Right renal pelvis (tissue), 4 donors: ENCODE measurements around the gene CADM2. TPM values are rescaled to one million over a fixed set of nuclear protein-coding genes. Genes with fewer than 3 reads are reported as not detected.
A peak's percentile ranks its signal among the peaks of the same experiment; 100 is the strongest.

Source experiments
- DNase-seq, 4 donors: peaks; one replicate each; pipeline ENCODE4 v3.0.0-alpha.2; 2013; ENCODE audit warnings: low read depth in 4 of 4, low spot score in 3 of 4, missing footprints in 1 of 4
- polyA plus RNA-seq, 4 donors: library from polyadenylated mRNA; unstranded; fragments of 120-200 nt; gene quantifications; one replicate each; pipeline ENCODE4 v1.2.1, GENCODE V29; 2013; ENCODE audit not compliant: insufficient read length in 4 of 4

Gene CADM2
- polyA plus RNA-seq, 4 donors = 0.53 to 1.0 (median 0.59) TPM

DNA sequence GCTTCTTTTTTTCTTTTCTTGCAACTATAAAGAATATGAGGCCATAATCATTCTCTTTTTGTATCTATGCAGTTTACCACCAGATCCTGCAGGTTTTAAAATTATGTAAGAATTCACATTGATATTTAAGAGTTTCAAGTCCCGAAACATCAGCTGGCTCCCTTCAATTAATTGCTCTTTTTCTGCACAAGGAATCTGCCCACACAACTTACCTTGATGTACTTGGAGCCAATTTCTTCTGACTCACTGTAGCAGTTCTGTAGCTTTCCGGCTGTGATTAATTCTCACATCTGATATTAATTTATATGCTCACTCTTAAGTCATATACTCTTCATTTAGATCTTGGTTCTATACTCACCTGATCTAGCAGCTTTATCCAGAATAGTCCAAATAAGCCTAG, 781.8 kb downstream of the CADM2 start:
- DNase-seq = no peak

DNA sequence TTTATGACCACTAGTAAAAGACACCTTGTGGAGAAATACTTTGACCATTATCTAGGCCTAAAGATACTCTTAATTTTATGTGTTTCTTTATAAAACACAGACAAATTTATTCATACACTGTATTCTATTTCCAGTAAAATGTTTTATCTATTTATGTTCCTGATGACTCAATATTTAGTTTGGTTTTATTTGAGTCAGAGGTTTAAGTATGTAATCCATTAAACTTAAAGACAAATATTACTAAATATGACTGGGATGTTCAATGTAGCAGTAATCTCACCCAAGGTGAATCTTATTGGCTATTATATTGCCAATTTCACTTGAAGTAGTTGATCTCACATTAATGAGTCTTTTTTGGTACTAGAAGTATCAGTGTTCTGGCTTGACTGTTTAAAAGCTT, 799.7 kb downstream of the CADM2 start:
- no peak for DNase-seq

GRCh38 chr3:85760342-85760741, 801.6 kb downstream of the CADM2 start:
- DNase-seq = no peak

DNA sequence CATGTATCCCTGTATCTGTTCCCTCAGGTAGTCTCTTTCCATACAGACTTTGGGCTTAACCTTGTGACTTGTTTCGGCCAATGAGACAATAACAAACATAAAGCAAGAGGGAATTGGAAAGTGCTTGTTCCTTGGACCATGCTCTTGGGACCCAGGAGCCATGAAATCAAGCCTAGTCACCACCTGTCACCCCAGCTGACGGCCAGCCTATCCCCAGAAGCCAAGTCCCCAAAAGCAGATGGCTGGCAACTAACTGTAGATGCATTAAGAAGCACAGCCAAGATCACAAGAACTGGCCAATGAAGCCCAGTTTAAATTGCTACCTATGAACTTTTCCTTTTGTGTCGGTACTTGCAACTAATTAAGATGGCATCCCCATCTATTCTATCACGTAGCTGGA, 822.0 kb downstream of the CADM2 start:
- DNase-seq = no peak

GRCh38 chr3:85781806-85782205, 823.0 kb downstream of the CADM2 start:
- no peak for DNase-seq

GRCh38 chr3:85783291-85783690, 824.5 kb downstream of the CADM2 start:
- no peak for DNase-seq

GRCh38 chr3:85785766-85786165, 827.0 kb downstream of the CADM2 start:
- no peak for DNase-seq

DNA sequence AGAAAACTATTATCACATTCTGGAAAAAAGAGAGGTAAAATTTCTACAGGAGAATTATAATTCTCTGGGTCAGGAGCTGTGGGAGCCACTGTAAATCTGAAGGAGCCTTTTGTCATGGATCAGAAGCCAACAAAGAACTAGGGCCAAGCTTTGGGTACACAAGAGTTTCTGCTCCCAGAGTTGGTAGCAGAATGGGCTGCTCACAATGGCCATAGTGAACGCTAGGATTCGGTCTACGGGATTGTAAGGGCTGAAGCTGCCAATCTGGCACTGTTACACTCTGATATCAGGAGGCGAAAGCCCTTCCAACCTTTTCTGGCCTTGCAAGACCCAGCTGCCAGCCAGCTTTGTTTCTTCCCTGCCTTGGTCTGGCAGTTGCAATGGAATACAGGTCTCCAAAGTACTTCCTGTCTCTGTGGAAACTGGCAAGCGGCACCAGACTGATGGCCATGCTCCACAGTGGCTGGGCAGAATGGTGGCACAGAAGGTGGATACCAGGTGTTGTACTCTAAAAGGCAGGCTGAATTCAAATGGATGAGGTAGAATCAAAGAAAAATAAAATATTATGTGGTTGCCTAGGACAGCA, 831.7 kb downstream of the CADM2 start:
- no peak for DNase-seq

- no peak for DNase-seq
Observed at GRCh38 chr3:85796140-85796539, 837.4 kb downstream of the CADM2 start.

DNA sequence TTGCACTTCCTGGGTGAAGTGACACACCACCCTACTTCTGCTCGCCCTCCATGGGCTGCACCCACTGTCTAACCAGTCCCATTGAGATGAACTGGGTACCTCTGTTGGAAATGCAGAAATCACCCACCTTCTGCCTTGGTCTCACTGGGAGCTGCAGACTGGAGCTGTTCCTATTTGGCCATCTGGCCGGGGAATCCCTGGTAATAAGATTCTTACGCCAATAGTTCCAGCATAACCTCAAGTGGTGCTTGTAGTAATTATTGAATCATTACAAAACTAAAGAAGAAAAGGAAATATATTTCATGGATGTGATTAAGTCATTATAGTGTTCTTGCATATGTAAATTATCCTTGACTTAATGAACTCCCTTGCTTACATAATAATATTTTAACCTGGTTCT, 841.9 kb downstream of the CADM2 start:
- no peak for DNase-seq

DNA sequence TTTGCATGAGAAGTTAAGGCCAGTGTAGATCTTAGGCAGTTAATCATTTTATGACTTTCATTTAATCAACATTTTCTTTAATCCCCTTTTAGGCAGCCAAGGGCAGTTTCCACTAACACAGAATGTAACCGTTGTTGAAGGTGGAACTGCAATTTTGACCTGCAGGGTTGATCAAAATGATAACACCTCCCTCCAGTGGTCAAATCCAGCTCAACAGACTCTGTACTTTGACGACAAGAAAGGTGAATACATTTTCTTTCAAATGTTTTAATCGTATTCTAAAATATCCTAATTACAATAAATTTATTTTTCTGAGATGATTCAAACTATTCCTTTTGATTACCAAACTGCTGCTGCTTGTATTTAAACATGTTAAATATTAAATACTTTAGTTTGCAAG, 843.2 kb downstream of the CADM2 start:
- DNase-seq = no peak

- no peak for DNase-seq
Observed at GRCh38 chr3:85808755-85809154, 850.0 kb downstream of the CADM2 start.

GRCh38 chr3:85821130-85821756, 862.5 kb downstream of the CADM2 start:
- no peak for DNase-seq

DNA sequence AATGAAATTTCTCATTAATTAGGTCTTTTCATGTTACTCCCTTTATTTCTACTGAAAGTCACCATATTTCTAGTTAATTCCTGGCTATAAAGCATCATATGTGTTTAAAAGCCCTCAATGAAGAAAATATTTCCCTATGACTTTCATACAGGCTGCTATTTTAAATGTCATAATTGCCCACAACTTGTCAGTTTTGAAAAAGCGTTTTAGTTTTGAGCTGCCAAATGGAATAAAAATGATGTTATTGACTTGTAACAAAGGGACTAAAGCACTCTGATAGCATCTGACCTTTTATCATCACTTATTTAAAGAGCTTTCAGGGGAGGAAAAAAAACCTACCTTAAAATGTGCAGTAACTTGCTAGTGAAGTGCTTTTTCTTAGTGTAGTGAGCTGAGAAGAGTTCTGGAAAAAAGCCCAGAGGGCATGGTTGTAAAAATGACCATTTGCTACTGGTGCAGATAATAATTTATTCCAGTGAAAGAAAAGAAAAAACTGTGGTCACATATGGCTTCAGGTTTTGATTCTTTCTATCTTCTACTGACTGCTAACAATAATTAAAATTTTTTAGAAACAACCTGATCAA, 877.2 kb downstream of the CADM2 start:
- no peak for DNase-seq

DNA sequence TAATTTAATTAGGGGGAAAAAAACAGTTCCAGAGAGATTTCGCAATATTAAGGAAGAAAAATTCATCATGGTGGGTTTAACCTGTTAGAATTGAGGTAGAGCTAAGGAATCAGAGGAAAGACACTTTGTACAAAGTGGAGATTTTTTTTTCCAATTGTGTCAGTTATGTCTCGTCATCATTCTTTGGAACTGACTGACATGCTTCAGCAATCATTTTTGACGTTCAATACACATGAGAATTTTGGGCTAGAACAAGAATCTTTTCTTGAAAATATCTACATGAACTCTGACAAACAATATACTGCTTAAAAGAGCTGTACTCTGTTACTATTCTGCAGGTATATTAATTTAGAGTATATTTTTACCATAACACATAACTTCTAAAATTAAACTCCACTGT, 878.6 kb downstream of the CADM2 start:
- DNase-seq = no peak

GRCh38 chr3:85838921-85839320, 880.1 kb downstream of the CADM2 start:
- DNase-seq = no peak

- DNase-seq = no peak
Observed at GRCh38 chr3:85842081-85842480, 883.3 kb downstream of the CADM2 start.

DNA sequence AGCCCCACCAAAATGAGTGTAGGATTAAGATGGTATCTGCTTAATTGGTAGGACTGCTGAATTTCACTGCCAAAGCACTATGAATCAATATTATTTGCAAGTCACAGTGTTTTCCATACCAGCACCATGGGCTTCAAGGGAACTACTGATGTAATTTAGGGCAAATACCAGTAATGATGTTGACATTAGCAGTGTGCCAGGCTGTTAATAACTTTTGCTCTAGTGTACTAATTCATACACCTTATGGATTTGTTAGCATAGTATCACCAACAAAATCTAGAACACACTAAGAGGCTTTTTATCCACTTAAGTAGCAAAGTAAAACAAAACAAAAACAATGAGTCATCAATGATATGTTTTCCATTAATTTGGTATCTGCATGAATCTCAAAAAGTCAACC, 888.2 kb downstream of the CADM2 start:
- DNase-seq = no peak

GRCh38 chr3:85851071-85851470, 892.3 kb downstream of the CADM2 start:
- DNase-seq = peak; percentile 13 to 50 (median 30)

DNA sequence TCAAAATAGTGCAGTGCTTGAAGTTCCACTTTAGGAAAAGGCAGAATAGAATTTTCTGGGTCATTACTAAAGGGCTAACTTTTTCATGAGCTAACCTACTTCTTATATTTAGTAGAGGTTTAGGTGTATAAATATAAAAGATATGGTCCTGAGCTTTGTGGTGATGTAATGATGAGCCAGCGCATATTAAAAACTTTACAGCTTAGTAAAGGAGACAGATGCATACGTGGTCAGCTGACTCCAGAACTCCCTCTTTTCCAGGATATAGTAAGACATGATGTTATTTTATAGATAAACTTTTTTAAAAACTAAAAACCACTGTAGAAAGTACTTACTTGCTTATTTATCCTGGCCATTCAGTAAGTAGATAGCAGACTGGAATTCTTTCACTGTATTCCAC, 895.0 kb downstream of the CADM2 start:
- no peak for DNase-seq

- no peak for DNase-seq
Observed at GRCh38 chr3:85862893-85863455, 904.2 kb downstream of the CADM2 start.

GRCh38 chr3:85864896-85865295, 906.1 kb downstream of the CADM2 start:
- no peak for DNase-seq
